Duodenal mucosa (tissue), 2 donors: ENCODE measurements around the gene GPC3.

ENCODE experiments used
- H3K27ac ChIP-seq: one replicate; pipeline ENCODE4 v1.7.0; 2013; ENCODE audit warnings: low read depth, low read length
- H3K27me3 ChIP-seq, 2 donors: one replicate each; pipeline ENCODE4 v1.7.0; 2013; ENCODE audit warnings: low read length in 2 of 2, control low read depth in 1 of 2; ENCODE audit not compliant: insufficient read depth in 2 of 2, control insufficient read depth in 1 of 2
- H3K36me3 ChIP-seq, 2 donors: one replicate each; pipeline ENCODE4 v1.7.0; 2013; ENCODE audit warnings: low read length in 2 of 2, control low read depth in 1 of 2; ENCODE audit not compliant: insufficient read depth in 2 of 2, control insufficient read depth in 1 of 2
- H3K4me1 ChIP-seq, 2 donors: one replicate each; pipeline ENCODE4 v1.7.0; 2013; ENCODE audit warnings: low read length in 2 of 2, control low read depth in 1 of 2; ENCODE audit not compliant: insufficient read depth in 2 of 2, control insufficient read depth in 1 of 2
- H3K4me3 ChIP-seq, 2 donors: one replicate each; pipeline ENCODE4 v1.7.0; 2013; ENCODE audit warnings: low read length in 2 of 2, low read depth in 1 of 2
- H3K9ac ChIP-seq, 2 donors: one replicate each; pipeline ENCODE4 v1.7.0; 2013; ENCODE audit warnings: low read length in 2 of 2, low read depth in 1 of 2
- H3K9me3 ChIP-seq, 2 donors: one replicate each; pipeline ENCODE4 v1.7.0; 2013; ENCODE audit warnings: low read length in 2 of 2, control low read depth in 1 of 2; ENCODE audit not compliant: control insufficient read depth in 1 of 2

GPC3 gene

DNA sequence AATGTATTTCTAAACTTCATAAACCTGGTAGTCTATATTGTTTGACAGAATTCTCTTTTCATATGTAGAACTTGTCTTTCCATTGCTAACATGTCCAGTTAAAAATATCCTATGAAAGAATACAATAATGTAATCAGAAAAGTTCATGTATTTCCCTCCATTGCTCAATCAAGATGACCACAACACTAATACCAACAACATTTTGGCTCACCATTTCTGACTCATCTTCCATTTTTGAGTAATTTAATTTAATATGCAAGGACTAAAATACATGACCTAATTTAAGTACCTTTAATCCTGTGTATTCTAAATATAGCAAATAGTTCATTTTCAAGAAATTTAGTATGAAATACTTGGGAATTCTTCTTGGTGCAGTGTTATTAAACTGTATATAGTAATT lies 330.6 kb downstream of the GPC3 start:
- Histone ChIP-seq H3K4me3 (no peak overlapping the region), H3K36me3 (no peaks in the 10 kb centered on the region), H3K4me1 (no peaks in the 10 kb centered on the region), H3K27ac (no peak overlapping the region), H3K9me3 (no peaks in the 10 kb centered on the region), H3K9ac (no peak overlapping the region), H3K27me3 (no peaks in the 10 kb centered on the region)

DNA sequence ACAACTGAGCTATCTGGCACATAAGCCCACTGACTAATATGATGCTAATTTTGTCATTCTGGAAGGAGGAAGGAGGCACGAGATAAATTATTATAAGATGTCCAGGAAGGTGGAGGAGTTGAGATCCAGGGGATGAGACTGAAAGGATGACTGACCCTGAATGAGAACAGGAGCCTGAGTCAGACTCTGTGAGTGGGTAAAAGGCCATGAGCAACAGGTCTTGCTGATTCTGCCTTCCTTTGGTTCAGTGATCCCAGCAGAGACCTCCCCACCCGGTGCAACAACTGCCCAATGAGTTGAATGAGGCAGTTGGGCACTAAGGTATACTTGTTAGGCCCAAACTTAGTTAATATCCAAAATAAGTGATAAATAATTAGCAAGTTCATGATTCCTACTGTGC lies 332.0 kb downstream of the GPC3 start:
- H3K4me3 ChIP-seq: no peak overlapping the region
- no peaks in the 10 kb centered on the region for H3K9me3 ChIP-seq
- no peak overlapping the region for H3K9ac ChIP-seq
- no peak overlapping the region for H3K27ac ChIP-seq
- no peaks in the 10 kb centered on the region for H3K36me3 ChIP-seq
- H3K4me1 ChIP-seq: no peaks in the 10 kb centered on the region
- no peaks in the 10 kb centered on the region for H3K27me3 ChIP-seq

- Histone ChIP-seq H3K27me3 (no peaks in the 10 kb centered on the region), H3K27ac (no peak overlapping the region)
Measured at GRCh38 chrX:133652185-133652584, 333.2 kb downstream of the GPC3 start.

GRCh38 chrX:133650239-133650638 lies 335.2 kb downstream of the GPC3 start:
- Histone ChIP-seq H3K4me1 (peaks cover 0 to 3% of the 10 kb centered on the region in 2 donors), H3K9ac (no peak overlapping the region), H3K36me3 (no peaks in the 10 kb centered on the region), H3K9me3 (no peaks in the 10 kb centered on the region), H3K27me3 (no peaks in the 10 kb centered on the region), H3K27ac (no peak overlapping the region), H3K4me3 (no peak overlapping the region)

More at GRCh38 chrX:133652185-133652584, 333.2 kb downstream of the GPC3 start:
- Histone ChIP-seq H3K9me3 (no peaks in the 10 kb centered on the region), H3K4me1 (no peaks in the 10 kb centered on the region), H3K36me3 (no peaks in the 10 kb centered on the region), H3K9ac (no peak overlapping the region), H3K4me3 (no peak overlapping the region)

- no peak overlapping the region for H3K27ac ChIP-seq
- H3K4me3 ChIP-seq: no peak overlapping the region
- H3K9me3 ChIP-seq: no peaks in the 10 kb centered on the region
- no peaks in the 10 kb centered on the region for H3K36me3 ChIP-seq
- H3K27me3 ChIP-seq: no peaks in the 10 kb centered on the region
- H3K4me1 ChIP-seq: peaks cover 0 to 3% of the 10 kb centered on the region in 2 donors
- no peak overlapping the region for H3K9ac ChIP-seq
Measured at GRCh38 chrX:133649651-133650050, 335.7 kb downstream of the GPC3 start.

- Histone ChIP-seq H3K9me3 (no peaks in the 10 kb centered on the region), H3K9ac (no peak overlapping the region), H3K27ac (no peak overlapping the region), H3K27me3 (no peaks in the 10 kb centered on the region), H3K36me3 (no peaks in the 10 kb centered on the region), H3K4me3 (no peak overlapping the region), H3K4me1 (peaks cover 0 to 3% of the 10 kb centered on the region in 2 donors)
Measured at GRCh38 chrX:133648594-133648993, 336.8 kb downstream of the GPC3 start.

DNA sequence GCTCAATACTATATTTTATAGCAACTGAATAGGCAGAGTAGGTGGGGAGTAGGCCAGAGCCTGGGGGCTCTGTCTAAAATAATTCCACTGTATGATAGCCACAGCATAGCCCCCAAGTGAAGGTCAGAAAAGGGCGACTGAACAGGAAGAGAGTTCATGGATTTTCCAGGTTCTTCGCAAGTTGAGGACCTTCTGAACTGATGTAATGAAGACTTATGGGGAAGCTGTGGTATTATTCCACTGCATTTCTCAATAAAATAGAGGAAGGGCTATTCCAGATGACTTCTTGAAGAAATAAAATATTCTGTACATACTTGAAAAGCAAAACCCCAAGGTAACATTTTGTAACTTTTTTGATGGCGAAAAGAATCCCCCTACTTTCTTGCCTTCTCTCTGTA lies 338.7 kb downstream of the GPC3 start:
- H3K27ac ChIP-seq: no peak overlapping the region
- no peaks in the 10 kb centered on the region for H3K9me3 ChIP-seq
- no peaks in the 10 kb centered on the region for H3K36me3 ChIP-seq
- no peak overlapping the region for H3K9ac ChIP-seq
- no peaks in the 10 kb centered on the region for H3K27me3 ChIP-seq
- H3K4me3 ChIP-seq: no peak overlapping the region
- peaks cover 0 to 3% of the 10 kb centered on the region in 2 donors for H3K4me1 ChIP-seq

DNA sequence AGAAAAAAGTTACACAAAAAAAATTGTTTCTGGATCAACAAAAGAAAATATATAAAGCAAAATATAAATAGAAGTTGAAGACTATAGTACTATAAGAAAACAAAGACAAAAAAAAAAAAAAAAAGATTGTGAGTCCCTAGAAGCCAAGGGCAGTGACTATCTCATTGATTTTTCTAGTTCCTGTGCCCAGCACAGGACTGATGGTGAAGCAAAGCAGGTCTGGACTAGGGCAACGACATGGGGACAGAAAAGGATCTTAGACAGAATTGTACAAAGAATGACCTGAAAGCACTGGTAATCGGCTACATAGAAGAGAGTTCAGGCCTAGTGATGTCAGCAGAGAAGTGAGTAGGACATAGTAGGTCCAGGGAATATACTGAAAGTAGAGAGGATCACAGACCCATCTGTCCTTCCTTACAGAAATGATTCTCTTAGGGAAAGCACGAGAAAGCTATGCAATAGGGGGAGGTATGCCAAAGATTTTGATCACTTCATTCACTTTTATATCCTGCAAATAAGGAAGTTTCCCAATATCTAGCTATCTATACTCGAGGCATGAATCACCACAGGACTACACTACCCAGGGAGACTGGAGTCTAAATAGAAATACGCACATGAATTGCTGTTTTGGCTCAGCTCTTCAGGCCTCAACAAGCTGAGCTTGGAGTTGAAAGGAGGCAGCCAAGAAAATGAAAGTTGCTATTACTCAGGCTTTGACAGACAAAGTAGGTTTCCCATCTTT lies 339.2 kb downstream of the GPC3 start:
- no peaks in the 10 kb centered on the region for H3K27me3 ChIP-seq
- H3K4me1 ChIP-seq: peaks cover 0 to 3% of the 10 kb centered on the region in 2 donors
- H3K9me3 ChIP-seq: no peaks in the 10 kb centered on the region
- no peak overlapping the region for H3K4me3 ChIP-seq
- no peak overlapping the region for H3K27ac ChIP-seq
- no peak overlapping the region for H3K9ac ChIP-seq
- no peaks in the 10 kb centered on the region for H3K36me3 ChIP-seq

- Histone ChIP-seq H3K9ac (no peak overlapping the region), H3K36me3 (no peaks in the 10 kb centered on the region), H3K27ac (no peak overlapping the region), H3K9me3 (no peaks in the 10 kb centered on the region), H3K27me3 (no peaks in the 10 kb centered on the region), H3K4me1 (peaks cover 0 to 3% of the 10 kb centered on the region in 2 donors), H3K4me3 (no peak overlapping the region)
Measured at GRCh38 chrX:133645256-133645655, 340.1 kb downstream of the GPC3 start.

GRCh38 chrX:133640161-133641015 lies 345.0 kb downstream of the GPC3 start:
- Histone ChIP-seq H3K27me3 (no peaks in the 10 kb centered on the region), H3K9me3 (no peaks in the 10 kb centered on the region), H3K4me1 (no peaks in the 10 kb centered on the region), H3K36me3 (no peaks in the 10 kb centered on the region), H3K4me3 (no peak overlapping the region), H3K27ac (no peak overlapping the region), H3K9ac (no peak overlapping the region)
